Breast epithelium (tissue), 4 donors: ENCODE measurements around the gene ARHGEF33. TPM values are rescaled to one million over a fixed set of nuclear protein-coding genes. Genes with fewer than 3 reads are reported as not detected.

ENCODE experiments used
- DNase-seq, 2 donors: peaks; one replicate each; pipeline ENCODE4 v3.0.0-alpha.2; 2019; ENCODE audit warnings: low spot score in 2 of 2
- H3K27ac ChIP-seq, 2 donors: fragments of 200-600 bp; sonication (generic) in 1 of 2; one replicate each; pipeline ENCODE4 v1.5.1; 2016 to 2019; ENCODE audit warnings: mild to moderate bottlenecking in 1 of 2
- H3K27me3 ChIP-seq, 2 donors: fragments of 200-600 bp; sonication (generic) in 1 of 2; one replicate each; pipeline versions ENCODE4 v1.5.1 to v1.6.0; 2017 to 2019; ENCODE audit warnings: control low read depth in 1 of 2, mild to moderate bottlenecking in 1 of 2
- H3K36me3 ChIP-seq: fragments of 200-600 bp; one replicate; pipeline ENCODE4 v1.5.1; 2019
- H3K4me1 ChIP-seq, 2 donors: fragments of 200-600 bp; sonication (generic); one replicate each; pipeline ENCODE4 v1.5.1; 2016 to 2019; ENCODE audit warnings: control low read depth in 1 of 2
- H3K4me3 ChIP-seq, 3 donors: fragments of 200-600 bp; sonication (generic); 1 replicate in 2 of 3; 2 replicates in 1 of 3; pipeline ENCODE4 v1.5.1; 2016 to 2019; ENCODE audit warnings: mild to moderate bottlenecking in 3 of 3, moderate library complexity in 2 of 3
- H3K9me3 ChIP-seq, 2 donors: fragments of 200-600 bp; sonication (generic) in 1 of 2; one replicate each; pipeline ENCODE4 v1.5.1; 2016 to 2019; ENCODE audit warnings: control low read depth in 1 of 2
- POLR2A ChIP-seq: fragments of 450-650 bp; IDR thresholded peaks from one replicate; pipeline ENCODE4 v1.6.1; 2016; ENCODE audit warnings: antibody characterized with exemption, mild to moderate bottlenecking, moderate library complexity
- POLR2AphosphoS5 ChIP-seq, 3 donors: sonication (generic); formaldehyde crosslinking; IDR thresholded peaks; one replicate each; pipeline ENCODE4 v1.6.1; 2017; ENCODE audit warnings: antibody characterized with exemption in 3 of 3
- intact Hi-C: fragments of 100-400 bp; cut with DNase I; formaldehyde crosslinking; loops from one replicate; pipeline ENCODE4 v1.15.1; 2023; ENCODE audit warnings: low total_unique reads
- total RNA-seq, 3 donors: library from RNA; depleted of rRNA; stranded (reverse); fragments of >200 nt; gene quantifications; one replicate each; pipeline ENCODE4 v1.1.0, GENCODE V29; 2016
- TF ChIP-seq, protein P1 (sequence below), 3 donors: fragments of 450-650 bp; IDR thresholded peaks; one replicate each; pipeline ENCODE4 v1.5.1; 2016 to 2017; ENCODE audit warnings: antibody characterized with exemption in 3 of 3, mild to moderate bottlenecking in 3 of 3, moderate library complexity in 3 of 3

ARHGEF33 gene
- total RNA-seq, 3 donors from 2014 or later: 1.6 to 2.2 (median 1.9) TPM

DNA sequence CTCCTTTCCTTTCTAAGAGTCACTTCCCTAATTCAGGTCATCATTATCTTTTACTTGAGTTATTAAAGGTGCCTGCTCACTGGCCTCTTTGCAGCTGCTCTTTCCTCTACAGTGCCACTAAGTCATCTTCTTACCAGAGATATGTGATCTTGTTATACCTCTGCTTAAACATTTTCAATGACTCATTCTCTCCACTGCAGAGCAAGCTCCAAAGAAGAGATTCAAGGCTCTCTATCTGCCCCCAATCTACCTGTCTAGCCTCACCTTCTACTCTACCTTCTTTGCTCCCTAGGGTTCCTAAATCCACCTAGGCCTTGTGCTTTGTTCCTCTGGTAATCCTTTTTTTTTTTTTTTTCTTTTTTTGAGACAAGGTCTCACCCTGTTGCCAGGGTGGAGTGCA lies 3.1 kb downstream of the ARHGEF33 start:
- no peaks in the 10 kb centered on the region for H3K36me3 ChIP-seq
- DNase-seq: no peak
- H3K4me3 ChIP-seq: no peak overlapping the region
- H3K27ac ChIP-seq: no peak overlapping the region
- TF ChIP-seq, protein P1, sequence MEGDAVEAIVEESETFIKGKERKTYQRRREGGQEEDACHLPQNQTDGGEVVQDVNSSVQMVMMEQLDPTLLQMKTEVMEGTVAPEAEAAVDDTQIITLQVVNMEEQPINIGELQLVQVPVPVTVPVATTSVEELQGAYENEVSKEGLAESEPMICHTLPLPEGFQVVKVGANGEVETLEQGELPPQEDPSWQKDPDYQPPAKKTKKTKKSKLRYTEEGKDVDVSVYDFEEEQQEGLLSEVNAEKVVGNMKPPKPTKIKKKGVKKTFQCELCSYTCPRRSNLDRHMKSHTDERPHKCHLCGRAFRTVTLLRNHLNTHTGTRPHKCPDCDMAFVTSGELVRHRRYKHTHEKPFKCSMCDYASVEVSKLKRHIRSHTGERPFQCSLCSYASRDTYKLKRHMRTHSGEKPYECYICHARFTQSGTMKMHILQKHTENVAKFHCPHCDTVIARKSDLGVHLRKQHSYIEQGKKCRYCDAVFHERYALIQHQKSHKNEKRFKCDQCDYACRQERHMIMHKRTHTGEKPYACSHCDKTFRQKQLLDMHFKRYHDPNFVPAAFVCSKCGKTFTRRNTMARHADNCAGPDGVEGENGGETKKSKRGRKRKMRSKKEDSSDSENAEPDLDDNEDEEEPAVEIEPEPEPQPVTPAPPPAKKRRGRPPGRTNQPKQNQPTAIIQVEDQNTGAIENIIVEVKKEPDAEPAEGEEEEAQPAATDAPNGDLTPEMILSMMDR (IDR thresholded peaks at IDR 0.05): no peak
- TF ChIP-seq POLR2AphosphoS5 (IDR thresholded peaks at IDR 0.05): no peak
- TF ChIP-seq POLR2A: no peak
- no peaks in the 10 kb centered on the region for H3K9me3 ChIP-seq
- intact Hi-C loops: no loop called here
- no peaks in the 10 kb centered on the region for H3K27me3 ChIP-seq
- no peaks in the 10 kb centered on the region for H3K4me1 ChIP-seq

DNA sequence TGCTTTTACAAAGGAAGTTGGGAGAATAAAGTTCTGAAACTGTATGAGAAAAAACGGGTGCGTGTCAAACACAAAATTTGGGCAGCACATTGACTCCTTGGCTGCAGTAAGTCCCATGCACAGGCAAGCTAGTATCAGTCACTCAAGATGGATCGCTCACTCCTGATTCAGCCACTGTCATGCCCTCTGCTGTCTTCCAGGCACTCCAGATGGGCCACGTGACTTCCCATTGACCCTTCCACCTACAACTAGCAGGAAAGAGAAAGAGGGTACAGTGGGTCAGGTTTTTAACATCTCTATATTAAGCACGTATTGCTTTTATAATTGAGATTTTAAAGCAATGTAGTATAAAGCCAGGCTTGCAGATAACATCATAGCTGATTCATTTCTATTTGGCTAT lies 8.6 kb downstream of the ARHGEF33 start:
- intact Hi-C loops: no loop called here
- TF ChIP-seq POLR2AphosphoS5 (IDR thresholded peaks at IDR 0.05): no peak
- TF ChIP-seq, protein P1 (IDR thresholded peaks at IDR 0.05): no peak
- TF ChIP-seq POLR2A: no peak
- no peaks in the 10 kb centered on the region for H3K4me1 ChIP-seq
- H3K36me3 ChIP-seq: no peaks in the 10 kb centered on the region
- H3K9me3 ChIP-seq: no peaks in the 10 kb centered on the region
- no peaks in the 10 kb centered on the region for H3K27me3 ChIP-seq
- no peak overlapping the region for H3K27ac ChIP-seq
- no peak overlapping the region for H3K4me3 ChIP-seq
- no peak for DNase-seq

DNA sequence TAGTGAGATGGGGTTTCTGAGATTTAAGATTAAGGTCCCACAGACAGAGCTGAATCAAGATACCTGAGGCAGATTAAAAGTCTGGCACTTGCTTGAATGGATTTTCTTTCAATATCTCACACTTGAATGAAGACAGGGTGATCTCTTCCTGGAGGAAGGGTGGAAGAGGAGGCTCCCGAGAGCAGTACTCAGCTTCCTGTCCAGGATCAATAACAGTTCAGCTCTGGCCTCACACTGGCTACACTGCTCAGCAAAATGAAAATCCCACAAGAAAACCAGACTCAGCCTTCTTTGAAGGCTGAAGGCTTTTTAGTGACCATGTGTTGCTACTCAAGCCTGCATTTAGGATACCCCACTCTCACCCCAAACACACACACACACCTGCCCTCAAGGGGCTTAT lies 11.1 kb downstream of the ARHGEF33 start:
- H3K36me3 ChIP-seq: no peaks in the 10 kb centered on the region
- H3K4me1 ChIP-seq: no peaks in the 10 kb centered on the region
- no peak overlapping the region for H3K27ac ChIP-seq
- H3K4me3 ChIP-seq: no peak overlapping the region
- no peaks in the 10 kb centered on the region for H3K27me3 ChIP-seq
- intact Hi-C loops: no loop called here
- TF ChIP-seq POLR2AphosphoS5 (IDR thresholded peaks at IDR 0.05): no peak
- H3K9me3 ChIP-seq: no peaks in the 10 kb centered on the region
- DNase-seq: no peak

DNA sequence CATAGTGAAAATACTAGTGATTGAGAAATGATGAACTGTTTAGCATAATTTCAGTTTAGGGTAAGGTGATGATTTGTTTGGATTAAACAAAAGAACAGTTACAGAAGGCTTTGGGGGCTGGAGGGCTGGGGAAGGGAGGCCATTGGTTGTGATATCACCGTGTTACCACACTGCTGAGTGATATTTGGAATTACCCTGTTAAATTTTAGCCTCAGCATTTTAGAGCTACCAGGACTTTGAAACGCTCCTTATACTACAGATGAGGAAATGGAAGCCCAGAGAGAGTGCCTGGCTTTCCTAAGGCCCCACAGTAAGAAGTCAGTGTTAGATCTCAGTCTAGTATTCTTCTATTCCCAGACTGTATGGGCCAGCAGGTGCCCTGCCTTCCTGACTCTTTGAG lies 15.6 kb downstream of the ARHGEF33 start:
- intact Hi-C loops: no loop called here
- H3K4me1 ChIP-seq: no peaks in the 10 kb centered on the region
- no peaks in the 10 kb centered on the region for H3K9me3 ChIP-seq
- DNase-seq: no peak
- TF ChIP-seq POLR2AphosphoS5 (IDR thresholded peaks at IDR 0.05) (no peak), POLR2A (no peak)
- TF ChIP-seq, protein P1 (IDR thresholded peaks at IDR 0.05): no peak
- no peaks in the 10 kb centered on the region for H3K36me3 ChIP-seq
- H3K27ac ChIP-seq: peak overlapping the region in 1 of 2 donors; percentile 66
- no peak overlapping the region for H3K4me3 ChIP-seq
- H3K27me3 ChIP-seq: no peaks in the 10 kb centered on the region

DNA sequence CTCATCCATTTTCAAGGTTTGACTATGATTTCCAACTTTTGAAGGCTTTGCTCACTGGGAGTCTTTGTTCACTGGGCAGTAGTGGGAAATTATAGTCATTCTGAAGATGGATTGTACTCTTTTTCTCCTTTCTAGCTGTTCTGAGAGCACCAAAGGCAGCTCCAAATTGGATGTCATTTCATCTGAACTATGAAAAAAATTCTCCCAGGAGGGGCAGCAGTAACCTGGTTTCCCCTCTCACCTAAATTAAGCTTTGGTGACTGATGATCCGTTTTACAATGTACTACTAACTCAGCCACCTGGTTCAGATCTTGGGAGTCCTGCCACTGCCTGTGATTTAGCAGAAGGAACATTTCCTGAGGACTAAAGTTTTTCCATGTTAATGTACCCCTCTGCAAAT lies 17.6 kb downstream of the ARHGEF33 start:
- peak overlapping the region; percentile 17 to 19 for H3K27ac ChIP-seq
- H3K4me3 ChIP-seq: no peak overlapping the region
- DNase-seq: no peak
- TF ChIP-seq POLR2A: no peak
- TF ChIP-seq, protein P1 (IDR thresholded peaks at IDR 0.05): no peak
- no peak for TF ChIP-seq POLR2AphosphoS5 (IDR thresholded peaks at IDR 0.05)
- intact Hi-C loops: no loop called here
- H3K27me3 ChIP-seq: no peaks in the 10 kb centered on the region
- H3K9me3 ChIP-seq: no peaks in the 10 kb centered on the region
- no peaks in the 10 kb centered on the region for H3K36me3 ChIP-seq
- no peaks in the 10 kb centered on the region for H3K4me1 ChIP-seq
